ENCODE data around the gene XK.

- TF ChIP-seq EP300 (IDR thresholded peaks at IDR 0.05) (no peak), CTCF (IDR thresholded peaks at IDR 0.05) (no peak), POLR2A (IDR thresholded peaks at IDR 0.05) (no peak)
These were observed 73.8 kb downstream of the XK start for GRCh38 chrX:37759351-37759750.

All from stomach (tissue), 4 donors.